HL-60 (cell line): ENCODE measurements around the gene AGO1.

Experiments used
- POLR2AphosphoS5 ChIP-seq: IDR thresholded peaks from 2 replicates; pipeline ENCODE4 v1.6.1; 2012; ENCODE audit warnings: low read depth
- REST ChIP-seq: IDR thresholded peaks from 2 replicates; pipeline ENCODE4 v1.6.1; 2012; ENCODE audit warnings: low read depth; ENCODE audit not compliant: insufficient replicate concordance
- SPI1 ChIP-seq: IDR thresholded peaks from 2 replicates; pipeline ENCODE4 v1.6.1; 2012; ENCODE audit warnings: low read depth, mild to moderate bottlenecking, borderline replicate concordance
- TF ChIP-seq, protein P1 (sequence below): IDR thresholded peaks from one replicate; pipeline ENCODE4 v1.5.1; 2011; ENCODE audit warnings: low read length, control low read depth, inconsistent platforms; ENCODE audit not compliant: insufficient read depth

- TF ChIP-seq, protein P1, sequence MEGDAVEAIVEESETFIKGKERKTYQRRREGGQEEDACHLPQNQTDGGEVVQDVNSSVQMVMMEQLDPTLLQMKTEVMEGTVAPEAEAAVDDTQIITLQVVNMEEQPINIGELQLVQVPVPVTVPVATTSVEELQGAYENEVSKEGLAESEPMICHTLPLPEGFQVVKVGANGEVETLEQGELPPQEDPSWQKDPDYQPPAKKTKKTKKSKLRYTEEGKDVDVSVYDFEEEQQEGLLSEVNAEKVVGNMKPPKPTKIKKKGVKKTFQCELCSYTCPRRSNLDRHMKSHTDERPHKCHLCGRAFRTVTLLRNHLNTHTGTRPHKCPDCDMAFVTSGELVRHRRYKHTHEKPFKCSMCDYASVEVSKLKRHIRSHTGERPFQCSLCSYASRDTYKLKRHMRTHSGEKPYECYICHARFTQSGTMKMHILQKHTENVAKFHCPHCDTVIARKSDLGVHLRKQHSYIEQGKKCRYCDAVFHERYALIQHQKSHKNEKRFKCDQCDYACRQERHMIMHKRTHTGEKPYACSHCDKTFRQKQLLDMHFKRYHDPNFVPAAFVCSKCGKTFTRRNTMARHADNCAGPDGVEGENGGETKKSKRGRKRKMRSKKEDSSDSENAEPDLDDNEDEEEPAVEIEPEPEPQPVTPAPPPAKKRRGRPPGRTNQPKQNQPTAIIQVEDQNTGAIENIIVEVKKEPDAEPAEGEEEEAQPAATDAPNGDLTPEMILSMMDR: peak; percentile 72
- TF ChIP-seq SPI1: no peak
- no peak for TF ChIP-seq REST
- TF ChIP-seq POLR2AphosphoS5: 0 out of 2 replicates have a peak, but pooled peaks have one; percentile 40
These were observed at the start of gene AGO1 for GRCh38 chr1:35882945-35883634.
